CD4-positive, alpha-beta T cell treated with Interleukin-12 subunit alpha and Interleukin-12 subunit beta, for 1 hour (primary cell): ENCODE results near the gene SLC13A2.
A peak's percentile ranks its signal among the peaks of the same experiment; 100 is the strongest.

Experiments used
- DNase-seq: peaks from one replicate; pipeline ENCODE4 v3.0.0-alpha.2; 2020

Gene SLC13A2

GRCh38 chr17:28494445-28495188 lies 21.2 kb downstream of the SLC13A2 start:
- DNase-seq = peak; percentile 78

- DNase-seq = no peak
Measured at GRCh38 chr17:28495635-28496034, 22.2 kb downstream of the SLC13A2 start.

- no peak for DNase-seq
Measured at GRCh38 chr17:28497931-28498330, 24.5 kb downstream of the SLC13A2 start.

- no peak for DNase-seq
Measured at GRCh38 chr17:28498652-28499363, 25.4 kb downstream of the SLC13A2 start.

GRCh38 chr17:28499364-28499664 lies 25.9 kb downstream of the SLC13A2 start:
- DNase-seq = no peak

GRCh38 chr17:28499684-28500357 lies 26.4 kb downstream of the SLC13A2 start:
- DNase-seq = no peak

- no peak for DNase-seq
Measured at GRCh38 chr17:28500712-28501379, 27.4 kb downstream of the SLC13A2 start.

- DNase-seq = no peak
Measured at GRCh38 chr17:28501421-28502284, 28.2 kb downstream of the SLC13A2 start.

GRCh38 chr17:28503420-28503819 lies 30.0 kb downstream of the SLC13A2 start:
- DNase-seq = no peak

- no peak for DNase-seq
Measured at GRCh38 chr17:28505986-28506665, 32.7 kb downstream of the SLC13A2 start, which contains the start of gene FOXN1. Gene FOXN1 (plus strand): TSS chr17:28506348. CDS start chr17:28523970, 17,622 bp downstream.

- no peak for DNase-seq
Measured at GRCh38 chr17:28506763-28507487, 33.5 kb downstream of the SLC13A2 start.

GRCh38 chr17:28507567-28508203 lies 34.2 kb downstream of the SLC13A2 start:
- no peak for DNase-seq

GRCh38 chr17:28508211-28508724 lies 34.8 kb downstream of the SLC13A2 start:
- no peak for DNase-seq

- DNase-seq = no peak
Measured at GRCh38 chr17:28509789-28510188, 36.3 kb downstream of the SLC13A2 start.

- no peak for DNase-seq
Measured at GRCh38 chr17:28511858-28512461, 38.5 kb downstream of the SLC13A2 start.

GRCh38 chr17:28513476-28513875 lies 40.0 kb downstream of the SLC13A2 start:
- DNase-seq = no peak

GRCh38 chr17:28514561-28515002 lies 41.1 kb downstream of the SLC13A2 start:
- DNase-seq = no peak

- DNase-seq = no peak
Measured at GRCh38 chr17:28515518-28515917, 42.1 kb downstream of the SLC13A2 start.

- DNase-seq = no peak
Measured at GRCh38 chr17:28518132-28518531, 44.7 kb downstream of the SLC13A2 start.

- no peak for DNase-seq
Measured at GRCh38 chr17:28518578-28518977, 45.1 kb downstream of the SLC13A2 start.
